ENCODE data around the gene LRRC9. TPM values are rescaled to one million over a fixed set of nuclear protein-coding genes. Genes with fewer than 3 reads are reported as not detected.
A peak's percentile ranks its signal among the peaks of the same experiment; 100 is the strongest.

Gene LRRC9
- total and polyA plus RNA-seq, 7 donors = not detected

DNA sequence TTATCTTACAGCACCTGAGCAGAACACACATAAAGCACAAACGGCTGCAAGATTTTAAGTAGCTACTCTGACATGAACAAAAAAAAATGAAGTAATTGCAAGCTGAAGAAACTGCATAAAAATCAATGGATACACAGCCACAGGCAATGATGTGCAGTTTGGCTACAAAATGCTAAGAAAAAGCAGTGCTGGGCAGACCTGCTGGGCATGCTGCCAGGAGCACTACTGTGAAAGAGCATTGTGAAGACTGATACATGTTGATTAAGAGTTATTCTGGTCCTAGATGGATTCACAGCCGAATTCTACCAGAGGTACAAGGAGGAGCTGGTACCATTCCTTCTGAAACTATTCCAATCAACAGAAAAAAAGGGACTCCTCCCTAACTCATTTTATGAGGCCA is 29.3 kb upstream of the LRRC9 start:
- Histone ChIP-seq H3K27ac (no peak overlapping the region), H3K36me3 (no peaks in the 10 kb centered on the region), H3K4me3 (no peak overlapping the region), H3K9me3 (no peaks in the 10 kb centered on the region), H3K27me3 (no peaks in the 10 kb centered on the region), H3K4me1 (no peaks in the 10 kb centered on the region)
- TF ChIP-seq POLR2A (IDR thresholded peaks at IDR 0.05) (no peak), EP300 (IDR thresholded peaks at IDR 0.05) (no peak), POLR2AphosphoS5 (IDR thresholded peaks at IDR 0.05) (no peak), CTCF (IDR thresholded peaks at IDR 0.05) (no peak)
- WGBS, 2 donors = 55 to 80% methylated on average over 2 of the region's 2 CpGs
- intact Hi-C loops (cut with DNase I) = no loop called here
- DNase-seq = no peak

- H3K4me1 ChIP-seq = no peaks in the 10 kb centered on the region
- TF ChIP-seq POLR2AphosphoS5 (IDR thresholded peaks at IDR 0.05) (no peak), POLR2A (IDR thresholded peaks at IDR 0.05) (no peak), EP300 (IDR thresholded peaks at IDR 0.05) (no peak), CTCF (IDR thresholded peaks at IDR 0.05) (no peak)
- DNase-seq = no peak
- no peaks in the 10 kb centered on the region for H3K9me3 ChIP-seq
- no peak overlapping the region for H3K27ac ChIP-seq
- no peaks in the 10 kb centered on the region for H3K36me3 ChIP-seq
- H3K4me3 ChIP-seq = no peak overlapping the region
- intact Hi-C loops (cut with DNase I) = no loop called here
- WGBS, 2 donors = 42 to 56% methylated on average over 1 of the region's 1 CpG
- H3K27me3 ChIP-seq = no peaks in the 10 kb centered on the region
Observed at GRCh38 chr14:59895721-59896120, 24.2 kb upstream of the LRRC9 start.

GRCh38 chr14:59897757-59898383 is 22.1 kb upstream of the LRRC9 start:
- Histone ChIP-seq H3K27me3 (no peaks in the 10 kb centered on the region), H3K27ac (no peak overlapping the region), H3K4me1 (no peaks in the 10 kb centered on the region), H3K9me3 (peaks cover 0 to 6% (median 0%) of the 10 kb centered on the region in 4 donors), H3K4me3 (no peak overlapping the region), H3K36me3 (no peaks in the 10 kb centered on the region)
- WGBS, 2 donors = 18 to 40% methylated on average over 8 of the region's 8 CpGs
- DNase-seq = no peak
- TF ChIP-seq POLR2AphosphoS5 (IDR thresholded peaks at IDR 0.05) = no peak
- peak in 1 of 4 experiments; percentile 24 for TF ChIP-seq CTCF (IDR thresholded peaks at IDR 0.05)
- intact Hi-C loops (cut with DNase I) = no loop called here

- H3K27ac ChIP-seq = no peak overlapping the region
- peaks cover 0 to 6% (median 0%) of the 10 kb centered on the region in 4 donors for H3K9me3 ChIP-seq
- 85 to 86% methylated on average over 3 of the region's 3 CpGs for WGBS, 2 donors
- TF ChIP-seq POLR2A (IDR thresholded peaks at IDR 0.05) (no peak), POLR2AphosphoS5 (IDR thresholded peaks at IDR 0.05) (no peak), EP300 (IDR thresholded peaks at IDR 0.05) (no peak), CTCF (IDR thresholded peaks at IDR 0.05) (no peak)
- intact Hi-C loops (cut with DNase I) = no loop called here
- H3K4me1 ChIP-seq = no peaks in the 10 kb centered on the region
- H3K27me3 ChIP-seq = no peaks in the 10 kb centered on the region
- H3K4me3 ChIP-seq = no peak overlapping the region
- DNase-seq = no peak
- H3K36me3 ChIP-seq = no peaks in the 10 kb centered on the region
Observed at GRCh38 chr14:59900556-59900955, 19.4 kb upstream of the LRRC9 start.

DNA sequence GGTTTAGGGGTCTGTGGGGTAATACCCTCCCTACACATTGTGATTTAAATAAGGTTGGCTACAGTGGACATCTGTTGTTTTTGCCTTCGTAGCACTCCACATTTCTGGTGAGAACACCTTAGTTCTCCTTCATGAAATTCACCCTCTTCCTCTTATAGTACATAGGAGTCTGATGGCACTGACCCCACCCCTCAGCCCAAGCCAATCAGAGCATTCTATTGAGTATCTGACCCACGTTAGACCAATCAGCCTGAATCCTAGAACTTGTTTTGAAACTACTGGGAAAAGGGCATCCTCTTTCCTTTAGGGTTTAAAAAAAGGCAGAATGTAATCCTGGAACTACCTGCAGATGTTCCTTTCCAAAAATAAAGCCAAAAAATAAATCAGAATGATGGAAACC is 15.8 kb upstream of the LRRC9 start:
- peaks cover 0 to 6% (median 0%) of the 10 kb centered on the region in 4 donors for H3K9me3 ChIP-seq
- no peaks in the 10 kb centered on the region for H3K27me3 ChIP-seq
- DNase-seq = no peak
- intact Hi-C loops (cut with DNase I) = no loop called here
- TF ChIP-seq POLR2AphosphoS5 (IDR thresholded peaks at IDR 0.05) = no peak
- TF ChIP-seq EP300 (IDR thresholded peaks at IDR 0.05) = no peak
- H3K27ac ChIP-seq = no peak overlapping the region
- WGBS, 2 donors = 66 to 69% methylated on average over 2 of the region's 2 CpGs
- no peak overlapping the region for H3K4me3 ChIP-seq
- H3K4me1 ChIP-seq = no peaks in the 10 kb centered on the region
- H3K36me3 ChIP-seq = no peaks in the 10 kb centered on the region
